ENCODE results near the gene SMC3.
"Not testable (repeated sequence)": the region's sequence is repeated elsewhere in the genome, so short reads cannot be mapped to it uniquely, and the experiment has no call there.

Gene SMC3

DNA sequence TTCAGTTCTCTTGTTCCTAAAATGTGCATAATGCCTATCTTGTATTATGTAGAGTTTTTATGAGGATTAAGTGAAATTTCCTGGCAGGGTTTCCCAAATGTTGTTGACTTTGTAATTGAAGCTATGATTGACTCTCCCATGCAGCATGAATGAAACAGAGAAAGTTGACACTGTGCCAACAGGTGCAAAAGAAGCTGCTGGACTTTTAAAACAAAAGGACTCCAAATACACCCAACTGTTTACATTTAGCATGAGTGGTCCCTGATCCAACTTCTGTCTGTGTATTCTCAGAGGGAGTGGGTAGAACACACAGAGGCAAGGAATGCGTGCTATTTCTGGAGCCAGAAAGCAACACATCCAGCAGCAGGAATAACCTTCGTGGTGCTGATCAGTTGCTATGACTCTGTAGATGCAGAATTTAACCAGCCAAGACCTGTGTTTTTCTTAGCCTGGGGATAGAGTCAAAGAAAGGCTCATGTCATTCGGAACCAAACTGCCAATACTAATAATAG is 62.2 kb downstream of the SMC3 start:
- Histone ChIP-seq H3K4me3 (ENCODE audit: low read length) (no peak overlapping the region), H3K9me3 (ENCODE audit: insufficient read depth, low read depth, low read length) (no peaks in the 10 kb centered on the region), H3K4me1 (ENCODE audit: insufficient read depth, low read length) (peaks cover 9% of the 10 kb centered on the region; the same call in 1 of the 2 replicates), H3K27ac (ENCODE audit: low read depth, low read length) (no peak overlapping the region), H3K36me3 (ENCODE audit: insufficient read depth, low read length) (no peaks in the 10 kb centered on the region), H3K27me3 (ENCODE audit: insufficient read depth, low read length) (no peaks in the 10 kb centered on the region), H3K9ac (ENCODE audit: low read depth, low read length) (no peak overlapping the region)
- 79% methylated on average over 3 of the region's 3 CpGs for WGBS

DNA sequence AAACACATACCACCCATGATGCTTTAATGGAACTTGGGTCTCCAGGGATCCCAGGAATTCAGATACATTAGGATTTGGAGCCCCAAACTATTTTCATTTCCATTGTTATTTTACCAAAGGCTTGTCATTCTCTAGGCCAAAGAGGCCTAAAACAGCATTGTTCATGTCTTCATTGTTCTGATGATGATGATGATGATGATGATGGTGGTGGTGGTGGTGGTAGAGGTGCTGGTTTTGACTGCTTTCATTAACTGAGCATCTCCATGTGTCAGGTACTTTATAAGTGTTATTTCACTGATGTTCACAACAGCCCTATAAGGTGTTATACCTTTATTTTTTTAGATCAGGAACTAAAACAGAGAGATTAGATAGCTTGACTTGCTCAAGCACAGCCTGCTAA is 64.4 kb downstream of the SMC3 start:
- Histone ChIP-seq H3K4me1 (ENCODE audit: insufficient read depth, low read length) (peaks cover 11% of the 10 kb centered on the region), H3K36me3 (ENCODE audit: insufficient read depth, low read length) (no peaks in the 10 kb centered on the region), H3K4me3 (ENCODE audit: low read length) (no peak overlapping the region), H3K27ac (ENCODE audit: low read depth, low read length) (no peak overlapping the region), H3K9ac (ENCODE audit: low read depth, low read length) (no peak overlapping the region), H3K9me3 (ENCODE audit: insufficient read depth, low read depth, low read length) (no peaks in the 10 kb centered on the region), H3K27me3 (ENCODE audit: insufficient read depth, low read length) (no peaks in the 10 kb centered on the region)

DNA sequence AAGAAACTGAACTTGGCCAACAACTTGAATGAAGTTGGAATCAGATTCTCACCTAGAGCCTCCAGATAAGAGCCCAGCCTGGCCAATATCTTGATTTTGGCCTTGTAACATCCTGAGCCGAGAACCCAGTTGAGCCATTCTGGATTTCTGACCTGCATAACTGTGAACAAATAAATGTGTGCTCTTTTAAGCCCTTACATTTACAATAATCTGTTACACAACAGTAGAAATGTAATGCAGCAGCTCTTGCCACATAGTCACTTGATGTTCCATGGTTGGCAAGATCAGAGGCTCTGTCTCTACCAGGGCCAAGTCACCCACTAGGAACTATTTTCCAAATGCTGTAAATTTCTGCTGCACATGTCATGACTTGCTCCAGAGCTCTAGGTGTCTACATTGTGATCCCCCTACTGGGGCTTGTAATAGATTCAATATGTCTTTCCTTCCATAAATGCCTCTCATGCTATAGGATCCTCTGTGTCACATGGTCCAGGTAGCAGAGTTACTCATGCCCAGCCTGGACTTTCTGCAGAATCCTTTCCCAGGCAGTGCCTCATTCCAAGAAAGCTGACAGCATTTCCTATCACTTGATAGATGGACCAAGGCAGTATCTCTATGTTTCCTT is 65.2 kb downstream of the SMC3 start:
- 91% methylated on average over 1 of the region's 1 CpG for WGBS
- H3K27ac ChIP-seq (ENCODE audit: low read depth, low read length) = no peak overlapping the region
- no peak overlapping the region for H3K4me3 ChIP-seq (ENCODE audit: low read length)
- H3K9ac ChIP-seq (ENCODE audit: low read depth, low read length) = no peak overlapping the region
- no peaks in the 10 kb centered on the region for H3K9me3 ChIP-seq (ENCODE audit: insufficient read depth, low read depth, low read length)
- peaks cover 19% of the 10 kb centered on the region for H3K4me1 ChIP-seq (ENCODE audit: insufficient read depth, low read length)
- H3K27me3 ChIP-seq (ENCODE audit: insufficient read depth, low read length) = no peaks in the 10 kb centered on the region
- H3K36me3 ChIP-seq (ENCODE audit: insufficient read depth, low read length) = no peaks in the 10 kb centered on the region

DNA sequence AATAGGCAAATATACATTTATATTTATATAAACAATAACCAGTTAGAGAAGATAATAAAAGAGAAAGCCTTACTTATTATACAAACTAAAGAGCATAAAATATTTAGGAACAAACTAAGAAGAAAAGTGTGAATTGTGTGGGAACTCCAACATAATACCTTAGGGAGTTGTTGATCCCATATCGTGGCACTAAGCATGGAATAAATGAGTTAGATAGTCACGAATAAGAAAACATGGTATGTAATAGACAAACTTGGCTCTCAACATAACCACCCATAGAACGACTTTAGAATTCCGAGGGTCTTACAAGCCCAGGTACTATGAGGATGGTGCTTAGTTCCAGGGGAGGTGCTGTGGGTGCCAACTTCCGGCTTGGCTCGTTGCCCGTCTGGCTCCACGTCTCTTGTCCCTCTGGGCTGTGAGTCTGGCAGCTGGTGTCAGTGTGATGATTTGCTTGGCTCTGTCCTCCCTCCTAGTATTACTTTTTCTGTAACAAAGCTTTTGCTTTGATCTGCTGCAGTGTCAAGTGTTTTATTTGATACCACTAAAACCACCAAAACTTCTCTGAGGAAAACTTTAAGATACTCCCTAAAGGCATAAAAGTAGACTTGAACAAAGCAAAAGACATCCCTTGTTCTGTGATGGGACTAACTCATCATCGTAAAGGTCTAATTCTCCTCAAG is 67.2 kb downstream of the SMC3 start:
- Histone ChIP-seq H3K27me3 (ENCODE audit: insufficient read depth, low read length) (no peaks in the 10 kb centered on the region), H3K27ac (ENCODE audit: low read depth, low read length) (no peak overlapping the region), H3K4me1 (ENCODE audit: insufficient read depth, low read length) (peaks cover 10% of the 10 kb centered on the region; the same call in 1 of the 2 replicates), H3K36me3 (ENCODE audit: insufficient read depth, low read length) (no peaks in the 10 kb centered on the region), H3K9me3 (ENCODE audit: insufficient read depth, low read depth, low read length) (no peaks in the 10 kb centered on the region), H3K4me3 (ENCODE audit: low read length) (no peak overlapping the region), H3K9ac (ENCODE audit: low read depth, low read length) (no peak overlapping the region)
- WGBS = 90% methylated on average over 9 of the region's 9 CpGs

DNA sequence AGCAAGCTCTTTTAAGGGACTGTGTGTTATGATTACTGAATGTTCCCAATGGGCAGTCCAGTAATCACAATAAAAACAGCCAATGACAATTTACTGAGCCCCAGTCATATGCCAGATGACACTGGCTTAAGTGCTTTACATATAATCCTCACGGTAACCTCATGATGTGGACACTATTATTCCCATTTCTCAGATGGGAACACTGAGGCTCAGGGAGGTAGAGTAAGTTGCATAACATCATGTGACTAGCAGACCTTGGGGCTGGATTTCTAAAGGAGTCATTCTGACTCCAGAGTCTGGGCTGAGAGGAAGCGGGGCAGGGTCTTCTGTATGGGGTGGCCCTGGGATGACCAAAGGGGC is 69.1 kb downstream of the SMC3 start:
- Histone ChIP-seq H3K4me3 (ENCODE audit: low read length) (no peak overlapping the region), H3K9me3 (ENCODE audit: insufficient read depth, low read depth, low read length) (no peaks in the 10 kb centered on the region), H3K9ac (ENCODE audit: low read depth, low read length) (no peak overlapping the region), H3K27me3 (ENCODE audit: insufficient read depth, low read length) (peaks cover 3% of the 10 kb centered on the region), H3K4me1 (ENCODE audit: insufficient read depth, low read length) (peaks cover 22% of the 10 kb centered on the region), H3K27ac (ENCODE audit: low read depth, low read length) (peak overlapping the region; percentile 72; the same call in 1 of the 2 replicates), H3K36me3 (ENCODE audit: insufficient read depth, low read length) (no peaks in the 10 kb centered on the region)
- WGBS = 99% methylated on average over 2 of the region's 2 CpGs

DNA sequence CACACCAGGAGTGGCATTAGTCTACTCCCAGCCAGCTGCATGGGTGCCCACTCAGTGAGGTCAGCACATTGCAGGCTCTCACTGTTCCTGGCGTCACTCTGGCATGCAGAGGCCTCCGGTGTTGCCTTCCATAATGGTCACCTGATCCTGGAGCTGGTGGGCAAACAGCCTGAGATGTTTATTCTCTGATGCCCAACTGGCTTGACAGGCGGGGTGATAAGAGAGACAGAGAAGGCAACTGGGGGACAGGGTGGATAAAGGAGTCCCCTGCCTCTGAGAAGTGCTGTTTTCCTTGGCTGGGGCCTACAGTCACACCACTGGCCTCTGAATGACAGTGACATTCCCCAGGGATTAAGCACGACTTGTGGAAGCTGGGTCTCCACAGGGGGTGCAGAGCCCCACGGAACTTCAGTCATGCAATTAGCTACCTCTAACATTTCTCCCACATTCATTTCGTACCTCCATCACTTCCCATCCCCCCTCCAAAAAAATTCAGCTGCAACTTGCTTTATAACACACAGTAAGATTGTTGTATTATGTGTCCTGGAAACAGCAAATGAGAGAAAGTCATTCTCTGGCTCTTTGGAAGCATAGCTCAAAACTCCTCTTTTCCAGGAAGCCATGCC is 69.5 kb downstream of the SMC3 start:
- WGBS = 29% methylated on average over 6 of the region's 6 CpGs
- peak overlapping the region; percentile 72; the same call in 1 of the 2 replicates for H3K27ac ChIP-seq (ENCODE audit: low read depth, low read length)
- H3K9me3 ChIP-seq (ENCODE audit: insufficient read depth, low read depth, low read length) = no peaks in the 10 kb centered on the region
- H3K4me1 ChIP-seq (ENCODE audit: insufficient read depth, low read length) = peaks cover 27% of the 10 kb centered on the region
- H3K4me3 ChIP-seq (ENCODE audit: low read length) = no peak overlapping the region
- no peak overlapping the region for H3K9ac ChIP-seq (ENCODE audit: low read depth, low read length)
- H3K27me3 ChIP-seq (ENCODE audit: insufficient read depth, low read length) = peaks cover 8% of the 10 kb centered on the region
- H3K36me3 ChIP-seq (ENCODE audit: insufficient read depth, low read length) = no peaks in the 10 kb centered on the region

DNA sequence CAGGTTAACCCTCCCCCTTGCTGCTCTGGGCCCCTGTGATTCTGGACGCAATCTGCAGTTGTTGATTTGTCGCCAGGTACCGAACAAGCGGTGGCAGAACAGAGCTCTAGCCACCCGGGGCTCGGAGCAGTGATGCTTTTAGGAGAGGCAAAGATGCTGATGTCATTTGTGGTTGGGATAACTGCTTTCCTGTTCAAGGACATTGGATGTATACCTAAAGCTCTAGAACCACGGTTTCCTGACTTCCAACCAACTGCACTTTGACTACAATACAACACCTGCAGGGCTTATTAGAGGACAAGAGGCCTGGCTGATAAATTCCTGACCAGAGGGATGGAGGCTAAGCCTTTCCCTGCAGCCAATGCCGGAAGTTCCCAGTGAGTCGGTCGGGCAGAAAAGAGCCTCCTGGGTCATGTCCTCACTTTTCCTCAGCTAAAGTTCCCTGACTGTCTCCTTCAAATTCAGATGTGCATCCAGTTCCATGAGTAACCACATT is 70.1 kb downstream of the SMC3 start:
- no peak overlapping the region for H3K9ac ChIP-seq (ENCODE audit: low read depth, low read length)
- whole genome bisulfite sequencing = 40% methylated on average over 10 of the region's 10 CpGs
- no peak overlapping the region for H3K4me3 ChIP-seq (ENCODE audit: low read length)
- H3K27ac ChIP-seq (ENCODE audit: low read depth, low read length) = peak overlapping the region; percentile 72; the same call in 1 of the 2 replicates
- H3K27me3 ChIP-seq (ENCODE audit: insufficient read depth, low read length) = peaks cover 14% of the 10 kb centered on the region
- H3K4me1 ChIP-seq (ENCODE audit: insufficient read depth, low read length) = peaks cover 33% of the 10 kb centered on the region
- no peaks in the 10 kb centered on the region for H3K9me3 ChIP-seq (ENCODE audit: insufficient read depth, low read depth, low read length)
- no peaks in the 10 kb centered on the region for H3K36me3 ChIP-seq (ENCODE audit: insufficient read depth, low read length)

DNA sequence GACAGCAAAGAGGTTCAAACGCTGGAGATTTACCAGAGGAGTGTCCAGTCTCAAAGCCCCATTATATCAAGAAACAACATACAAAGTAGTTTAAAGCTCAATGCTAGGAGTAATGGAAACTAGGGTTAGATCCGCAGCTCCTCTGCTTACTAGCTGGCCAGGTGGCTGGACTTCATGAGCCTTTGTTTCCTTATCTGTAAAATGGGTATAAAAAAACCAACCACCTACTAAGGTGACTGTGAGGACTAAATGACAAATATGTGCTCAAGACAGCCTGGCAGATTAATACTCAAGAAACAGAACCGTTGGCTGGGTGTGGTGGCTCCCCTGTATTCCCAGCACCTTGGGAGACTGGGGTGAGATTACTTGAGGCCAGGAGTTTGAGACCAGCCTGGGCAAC is 70.8 kb downstream of the SMC3 start:
- peaks cover 21% of the 10 kb centered on the region for H3K27me3 ChIP-seq (ENCODE audit: insufficient read depth, low read length)
- H3K4me3 ChIP-seq (ENCODE audit: low read length) = no peak overlapping the region
- H3K9ac ChIP-seq (ENCODE audit: low read depth, low read length) = no peak overlapping the region
- no peaks in the 10 kb centered on the region for H3K9me3 ChIP-seq (ENCODE audit: insufficient read depth, low read depth, low read length)
- no peak overlapping the region for H3K27ac ChIP-seq (ENCODE audit: low read depth, low read length)
- H3K4me1 ChIP-seq (ENCODE audit: insufficient read depth, low read length) = peaks cover 36% of the 10 kb centered on the region
- 94% methylated on average over 2 of the region's 3 CpGs for WGBS
- no peaks in the 10 kb centered on the region for H3K36me3 ChIP-seq (ENCODE audit: insufficient read depth, low read length)

DNA sequence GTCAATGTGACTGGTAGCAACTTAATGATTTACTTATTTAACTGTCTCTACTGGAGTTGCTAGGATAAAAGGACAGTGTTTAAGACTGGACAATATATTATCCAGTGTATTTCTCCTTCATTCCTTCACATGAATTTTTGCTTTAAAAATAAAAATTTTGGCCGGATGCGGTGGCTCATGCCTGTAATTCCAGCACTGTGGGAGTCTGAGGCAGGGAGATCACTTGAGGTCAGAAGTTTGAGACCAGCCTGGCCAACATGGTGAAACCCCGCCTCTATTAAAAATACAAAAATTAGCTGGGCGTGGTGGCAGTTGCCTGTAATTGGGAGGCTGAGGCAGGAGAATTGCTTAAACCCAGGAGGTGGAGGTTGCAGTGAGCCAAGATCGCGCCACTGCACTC is 71.6 kb downstream of the SMC3 start:
- H3K4me3 ChIP-seq (ENCODE audit: low read length); H3K9ac ChIP-seq (ENCODE audit: low read depth, low read length); H3K36me3 ChIP-seq (ENCODE audit: insufficient read depth, low read length); H3K9me3 ChIP-seq (ENCODE audit: insufficient read depth, low read depth, low read length); H3K27ac ChIP-seq (ENCODE audit: low read depth, low read length): not testable (repeated sequence)
- Histone ChIP-seq H3K27me3 (ENCODE audit: insufficient read depth, low read length) (peaks cover 28% of the 10 kb centered on the region), H3K4me1 (ENCODE audit: insufficient read depth, low read length) (peaks cover 36% of the 10 kb centered on the region)
- 93% methylated on average over 4 of the region's 6 CpGs for WGBS

DNA sequence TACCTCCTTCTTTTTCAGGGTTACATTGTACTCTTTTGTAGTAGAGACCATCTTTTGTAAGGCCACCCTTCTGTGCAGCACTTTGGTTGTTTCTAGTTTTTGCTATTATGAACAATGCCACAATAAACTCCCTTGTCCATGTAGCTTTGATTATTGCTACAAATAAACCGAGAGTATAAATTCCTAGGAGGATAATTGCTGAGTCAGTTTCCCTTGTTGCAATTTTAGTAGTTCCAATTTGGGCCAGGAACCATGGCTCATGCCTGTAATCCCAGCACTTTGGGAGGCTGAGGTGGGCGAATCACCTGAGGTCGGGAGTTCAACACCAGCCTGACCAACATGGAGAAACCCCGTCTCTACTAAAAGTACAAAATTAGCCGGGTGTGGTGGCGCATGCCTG is 72.4 kb downstream of the SMC3 start:
- Histone ChIP-seq H3K27me3 (ENCODE audit: insufficient read depth, low read length) (peaks cover 36% of the 10 kb centered on the region), H3K4me1 (ENCODE audit: insufficient read depth, low read length) (peaks cover 39% of the 10 kb centered on the region)
- not testable (repeated sequence) for H3K27ac ChIP-seq (ENCODE audit: low read depth, low read length); H3K36me3 ChIP-seq (ENCODE audit: insufficient read depth, low read length); H3K4me3 ChIP-seq (ENCODE audit: low read length); H3K9ac ChIP-seq (ENCODE audit: low read depth, low read length); H3K9me3 ChIP-seq (ENCODE audit: insufficient read depth, low read depth, low read length)
- 95% methylated on average over 3 of the region's 6 CpGs for WGBS

DNA sequence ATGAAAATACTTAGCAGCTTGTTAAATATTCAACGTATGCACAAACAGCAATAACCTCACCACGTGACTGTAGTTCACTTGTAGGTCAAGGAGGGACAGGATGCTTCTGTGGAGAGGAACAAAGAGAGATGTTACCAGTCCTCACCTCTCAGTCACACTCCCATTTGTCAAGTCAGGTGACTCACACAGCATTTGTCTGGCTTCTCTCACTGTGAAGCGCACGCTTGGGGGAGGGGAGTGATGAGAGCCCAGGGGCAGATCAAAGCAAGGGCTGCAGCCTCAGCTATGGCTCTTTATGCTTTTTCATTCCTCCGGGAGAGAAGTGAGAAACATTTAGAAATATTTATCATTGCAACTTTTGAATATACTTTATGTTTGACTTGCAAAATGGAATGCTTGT is 73.8 kb downstream of the SMC3 start:
- Histone ChIP-seq H3K27ac (ENCODE audit: low read depth, low read length) (peak overlapping the region; percentile 65; the same call in 1 of the 2 replicates), H3K4me3 (ENCODE audit: low read length) (peak overlapping the region; percentile 17; the same call in 1 of the 2 replicates), H3K36me3 (ENCODE audit: insufficient read depth, low read length) (no peaks in the 10 kb centered on the region), H3K9me3 (ENCODE audit: insufficient read depth, low read depth, low read length) (no peaks in the 10 kb centered on the region), H3K4me1 (ENCODE audit: insufficient read depth, low read length) (peaks cover 41% of the 10 kb centered on the region), H3K9ac (ENCODE audit: low read depth, low read length) (no peak overlapping the region; the same call in 1 of the 2 replicates), H3K27me3 (ENCODE audit: insufficient read depth, low read length) (peaks cover 50% of the 10 kb centered on the region)
- 0% methylated on average over 3 of the region's 5 CpGs for WGBS
